ENCODE data around the gene KLHL25.
"Not testable (repeated sequence)": the region's sequence is repeated elsewhere in the genome, so short reads cannot be mapped to it uniquely, and the experiment has no call there.

KLHL25 gene

GRCh38 chr15:85804481-85805170, 9.9 kb upstream of the KLHL25 start:
- no peak for DNase-seq (ENCODE audit: low read depth)

GRCh38 chr15:85802617-85803016, 7.9 kb upstream of the KLHL25 start:
- not testable (repeated sequence) for DNase-seq (ENCODE audit: low read depth)

- DNase-seq (ENCODE audit: low read depth): no peak
Measured at GRCh38 chr15:85800478-85801123, 5.9 kb upstream of the KLHL25 start.

GRCh38 chr15:85796371-85796770, 1.6 kb upstream of the KLHL25 start:
- not testable (repeated sequence) for DNase-seq (ENCODE audit: low read depth)

DNA sequence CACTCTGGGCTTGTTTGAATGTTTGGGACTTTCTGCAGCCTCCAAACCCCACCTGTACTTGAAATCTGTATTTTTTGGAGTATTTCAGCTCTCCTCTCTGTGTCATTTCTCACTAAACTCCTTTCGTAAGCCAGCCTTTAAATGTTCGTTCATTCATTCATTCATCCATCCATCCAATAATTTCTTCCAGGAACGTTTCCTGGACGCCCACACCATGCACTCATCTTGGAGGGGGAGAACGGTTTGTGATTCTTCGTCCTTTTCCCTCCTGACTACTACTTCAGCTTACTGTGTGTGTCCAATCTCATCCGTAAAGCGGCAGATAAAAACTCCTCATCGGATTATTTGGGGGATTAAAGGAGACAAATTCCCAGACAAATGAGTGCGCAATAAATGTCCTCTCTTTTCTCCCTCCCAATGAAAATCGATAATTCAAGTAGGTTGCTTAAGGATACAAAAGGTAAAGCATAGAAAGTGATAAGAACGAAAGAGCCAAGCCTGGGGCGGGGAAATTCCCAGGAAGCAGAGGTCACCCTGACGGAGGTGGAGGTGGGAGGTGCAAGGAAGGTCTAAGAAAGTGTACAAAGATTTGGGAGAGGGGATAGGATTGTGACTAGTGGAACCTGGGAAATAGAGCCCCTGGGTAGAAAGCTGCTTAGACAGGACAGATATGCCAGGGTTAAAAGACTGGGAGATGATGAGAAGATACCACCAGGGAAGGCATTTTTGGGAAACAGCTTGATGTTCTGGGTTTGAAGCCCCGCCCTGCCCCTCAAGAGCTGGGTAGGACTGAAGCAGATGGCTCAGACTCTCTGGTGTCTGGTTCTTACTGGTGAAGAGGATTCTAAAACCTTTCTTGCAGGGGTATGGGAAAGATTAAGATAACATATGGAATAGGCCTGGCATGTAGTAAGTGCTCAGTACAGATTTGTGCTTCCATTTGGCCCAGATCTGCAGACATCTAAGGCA, 896 bp upstream of the KLHL25 start:
- no peak for DNase-seq (ENCODE audit: low read depth)

DNA sequence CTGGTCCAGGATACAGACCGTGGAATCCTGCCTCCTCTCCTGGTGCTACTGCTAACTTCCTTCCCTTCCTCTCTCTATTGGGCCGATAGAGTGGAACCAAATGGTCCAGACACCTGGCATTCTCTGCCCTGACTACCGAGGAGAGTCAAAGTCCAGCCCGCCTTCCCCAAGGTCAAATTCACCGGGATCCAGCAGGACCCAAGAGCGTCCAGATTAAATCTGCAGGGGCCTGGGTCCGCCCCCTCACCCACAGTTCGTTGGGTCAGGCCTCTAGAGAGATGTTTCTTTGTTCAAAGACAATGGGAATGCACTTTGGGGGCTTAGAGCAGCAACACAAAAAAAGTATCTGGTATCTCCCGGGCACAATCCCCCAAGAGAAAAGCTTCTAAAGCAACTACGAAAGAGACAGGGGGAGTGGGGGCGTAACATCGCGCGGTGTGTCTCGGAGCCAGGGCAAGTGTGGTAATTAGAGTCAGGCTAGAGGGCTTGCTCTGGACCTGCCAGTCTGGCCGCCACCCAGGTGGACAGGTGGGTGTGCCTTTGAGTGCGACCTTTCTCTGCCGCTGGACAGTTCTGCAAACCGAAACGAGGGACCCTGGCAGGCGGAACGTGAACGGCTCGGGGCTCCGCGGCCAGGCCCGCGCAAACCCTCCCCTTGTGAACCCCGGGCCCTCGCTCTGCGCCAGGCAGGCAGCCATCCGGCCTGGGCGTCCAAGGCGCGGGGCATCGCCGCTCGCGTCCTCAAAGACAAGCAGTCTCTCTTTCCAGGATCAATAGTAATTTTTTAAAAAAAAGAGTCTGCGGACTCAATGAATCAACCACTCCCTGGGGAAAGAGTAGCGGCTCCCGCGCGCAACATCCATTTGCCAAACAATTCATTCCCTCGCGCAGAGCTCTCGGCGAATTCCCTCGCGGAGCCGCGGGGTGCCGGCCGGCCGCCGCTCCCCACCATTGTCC, 806 bp downstream of the KLHL25 start:
- DNase-seq (ENCODE audit: low read depth): peak; percentile 32

- DNase-seq (ENCODE audit: low read depth): peak; percentile 34
Measured at GRCh38 chr15:85792912-85793590, 1.7 kb downstream of the KLHL25 start.

DNA sequence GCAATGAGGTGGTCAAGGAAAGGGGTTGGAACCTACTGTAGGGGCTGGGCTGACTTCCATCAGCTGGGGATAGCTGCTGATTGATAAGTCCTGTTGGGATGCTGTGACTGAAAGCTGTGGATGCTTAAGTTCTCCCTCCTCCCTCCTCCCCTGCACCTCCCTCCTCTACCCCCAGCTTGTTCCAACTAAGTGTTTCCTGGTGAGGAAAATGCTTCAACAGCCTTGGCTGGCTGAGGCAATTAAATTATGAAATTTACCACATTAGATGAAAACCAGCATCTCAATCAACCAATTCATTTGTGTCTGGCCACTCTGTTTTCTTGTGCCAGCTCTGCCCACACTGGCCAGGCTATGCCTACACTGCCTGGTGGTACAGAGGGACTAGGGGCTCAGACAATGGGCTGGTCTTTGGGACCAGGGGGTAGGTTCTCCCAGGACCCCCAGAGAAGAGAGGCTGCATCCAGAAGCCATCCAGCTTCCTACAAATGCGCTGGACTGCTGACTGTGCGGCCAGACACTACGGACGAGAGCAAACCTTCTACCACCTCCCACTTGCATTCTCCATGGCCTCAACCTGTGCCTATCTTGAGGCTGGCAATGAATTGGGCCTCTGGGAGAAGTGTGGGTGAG, 2.5 kb downstream of the KLHL25 start:
- DNase-seq (ENCODE audit: low read depth): no peak

GRCh38 chr15:85789496-85789875, 5.2 kb downstream of the KLHL25 start:
- no peak for DNase-seq (ENCODE audit: low read depth)

DNA sequence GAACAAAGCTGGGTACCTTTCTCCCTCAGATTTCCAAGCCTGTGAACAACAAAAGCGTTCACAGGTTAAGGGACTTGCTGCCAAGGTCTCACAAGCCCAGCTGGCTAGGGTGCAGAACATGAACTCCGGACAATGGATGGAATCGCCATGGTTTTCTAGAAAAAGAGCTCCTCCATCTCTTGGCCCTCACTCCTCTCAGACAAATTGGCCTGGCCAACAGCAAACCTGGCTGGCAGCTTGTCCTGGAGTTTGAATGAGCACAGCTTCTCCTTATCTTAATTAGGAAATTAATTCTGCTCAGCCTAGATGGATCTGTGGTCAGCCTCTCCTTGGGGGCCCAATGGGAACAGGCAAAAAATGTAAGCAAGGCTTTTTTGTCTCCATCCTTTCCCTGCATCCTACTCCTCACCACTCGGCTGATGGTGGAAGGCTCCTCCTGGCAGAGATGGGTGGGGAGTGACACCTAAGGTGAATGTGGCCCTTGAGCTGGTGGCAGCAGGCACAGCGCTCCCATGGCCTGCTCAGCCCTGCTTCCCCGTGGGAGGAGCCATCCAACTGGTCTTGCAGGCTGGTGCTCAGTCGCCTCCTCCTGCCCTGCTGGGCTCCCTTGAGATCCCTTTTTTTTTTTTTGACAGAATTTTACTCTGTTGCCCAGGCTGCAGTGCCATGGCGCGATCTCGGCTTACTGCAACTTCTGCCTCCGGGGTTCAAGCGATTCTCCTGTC, 5.8 kb downstream of the KLHL25 start:
- DNase-seq (ENCODE audit: low read depth): no peak

GRCh38 chr15:85786781-85787114, 8.0 kb downstream of the KLHL25 start:
- DNase-seq (ENCODE audit: low read depth): no peak

- no peak for DNase-seq (ENCODE audit: low read depth)
Measured at GRCh38 chr15:85785887-85786780, 8.6 kb downstream of the KLHL25 start.

- no peak for DNase-seq (ENCODE audit: low read depth)
Measured at GRCh38 chr15:85782064-85782463, 12.7 kb downstream of the KLHL25 start.

DNA sequence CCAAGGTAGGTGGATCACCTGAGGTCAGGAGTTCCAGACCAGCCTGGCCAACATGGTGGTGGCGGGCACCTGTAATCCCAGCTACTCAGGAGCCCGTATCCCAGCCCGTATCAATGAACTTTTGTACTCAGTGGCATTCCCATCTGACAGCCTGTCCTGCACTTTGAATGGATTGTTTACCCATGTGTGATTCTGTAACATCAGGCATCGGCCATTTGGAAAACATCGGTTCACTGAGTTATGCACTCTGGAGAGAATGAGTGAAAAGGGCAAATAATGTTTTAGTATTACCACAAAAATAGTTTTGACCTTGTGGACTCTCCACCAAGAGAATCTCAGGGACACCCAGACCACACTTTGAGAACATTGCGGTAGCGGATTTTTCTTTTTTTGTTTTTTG, 13.6 kb downstream of the KLHL25 start:
- no peak for DNase-seq (ENCODE audit: low read depth)

DNA sequence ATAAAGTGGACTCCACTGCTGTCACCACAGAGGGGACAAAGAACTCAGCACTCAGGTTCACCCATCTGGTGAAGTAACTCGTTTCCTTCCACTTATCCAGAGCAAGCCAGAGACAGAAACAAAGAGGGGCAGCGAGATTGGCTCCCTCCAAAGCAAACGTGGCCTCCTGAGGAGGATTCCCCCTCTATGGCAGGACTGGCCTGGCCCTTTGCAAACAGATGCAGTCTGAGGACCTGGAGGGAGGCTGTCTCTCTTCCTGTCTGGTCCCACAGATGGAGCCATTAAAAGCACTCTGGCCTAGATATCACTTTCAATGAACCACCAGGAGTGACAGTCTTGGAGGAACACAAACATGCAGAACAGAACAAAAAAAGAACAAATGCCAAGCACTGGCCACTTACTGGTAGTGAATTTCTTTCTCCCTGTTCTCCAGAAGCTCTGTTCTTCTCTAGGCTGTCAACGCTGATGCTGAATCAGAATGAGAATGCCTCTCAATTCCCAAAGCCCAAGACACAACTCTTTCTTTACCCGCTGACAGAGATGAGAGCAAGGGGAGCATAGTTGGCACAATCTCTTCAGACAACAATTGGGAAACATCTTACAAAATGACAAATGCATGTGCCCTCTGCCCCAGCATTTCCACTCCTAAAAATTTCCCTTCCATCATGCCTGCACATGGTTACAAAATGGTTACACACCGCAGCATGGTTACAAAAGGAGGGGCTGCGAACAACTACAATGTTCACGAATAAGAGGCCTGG, 14.3 kb downstream of the KLHL25 start:
- no peak for DNase-seq (ENCODE audit: low read depth)

GRCh38 chr15:85779249-85779648, 15.5 kb downstream of the KLHL25 start:
- no peak for DNase-seq (ENCODE audit: low read depth)

DNA sequence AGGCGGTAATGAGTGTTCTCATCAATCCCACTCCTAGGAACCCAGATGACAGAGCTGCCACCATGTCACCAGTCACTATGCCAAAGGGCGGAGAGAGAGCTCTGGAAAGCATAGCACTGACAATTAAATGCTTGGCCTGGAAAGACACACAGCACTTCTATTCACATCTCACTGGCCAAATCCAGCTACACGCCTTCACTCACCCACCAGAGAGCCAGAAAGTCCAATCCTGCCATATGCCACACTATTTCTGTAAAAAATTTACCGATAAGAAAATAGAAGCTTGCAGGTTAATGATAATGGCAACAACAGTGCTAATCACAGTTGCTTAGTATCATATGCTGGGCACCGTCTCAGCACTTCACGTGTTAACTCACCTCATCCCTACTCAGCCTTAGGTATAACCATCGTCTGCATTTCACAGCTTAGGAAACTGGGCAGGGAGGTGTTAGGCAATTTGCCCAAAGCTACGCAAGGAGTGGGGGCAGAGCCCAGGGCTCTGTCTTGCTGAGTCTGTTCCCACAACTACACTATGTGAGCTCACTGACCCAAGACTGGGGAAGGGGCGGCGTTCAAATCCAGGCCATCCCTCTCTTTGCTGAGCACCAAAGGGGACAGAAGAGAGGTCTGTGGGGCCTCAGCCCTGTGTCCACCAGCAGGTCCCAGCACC, 16.5 kb downstream of the KLHL25 start:
- DNase-seq (ENCODE audit: low read depth): no peak
